Retinal pigment epithelial cell (primary cell): ENCODE data around the gene CLEC16A.

Experiments used
- DNase-seq: peaks from one replicate; pipeline ENCODE4 v3.0.0-alpha.2; 2010; ENCODE audit warnings: low read depth
- H3K4me3 ChIP-seq: 2 replicates; pipeline ENCODE4 v1.5.1; 2011; ENCODE audit warnings: mild to moderate bottlenecking, low read length, control low read depth, moderate library complexity
- TF ChIP-seq, protein P1 (sequence below): conservative IDR thresholded peaks from 2 replicates; pipeline ENCODE4 v1.5.1; 2011; ENCODE audit warnings: low read depth, low read length, control low read depth, inconsistent platforms

CLEC16A gene

DNA sequence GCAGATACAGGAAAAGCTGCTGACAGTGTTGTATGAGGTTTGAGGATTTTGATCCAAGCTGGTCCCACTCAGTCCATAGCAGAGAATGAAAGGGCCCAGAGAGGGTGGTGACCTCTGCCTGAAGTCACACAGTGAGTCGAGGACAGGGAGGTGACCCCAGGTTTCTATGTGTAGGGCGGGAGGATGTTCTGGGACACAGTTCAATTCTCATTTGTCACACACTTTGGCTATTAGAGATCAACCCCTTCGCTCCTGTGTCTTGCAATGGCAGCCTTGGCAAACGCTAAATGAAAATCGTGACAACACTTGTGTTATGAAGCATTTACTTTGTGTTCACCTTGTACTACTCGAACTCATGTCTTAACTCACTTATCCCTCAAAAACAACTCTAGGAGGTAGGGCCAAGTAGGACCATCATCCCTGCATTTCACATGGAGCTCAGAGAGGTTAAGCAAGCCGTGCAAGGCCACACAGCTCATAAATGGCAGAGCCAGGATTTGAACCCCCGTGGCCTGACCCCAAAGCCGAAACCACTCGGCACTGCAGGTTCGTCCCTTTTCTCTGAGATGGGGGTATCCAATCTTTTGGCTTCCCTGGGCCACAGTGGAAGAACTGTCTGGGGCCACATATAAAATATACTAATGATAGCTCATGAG is 12.3 kb upstream of the CLEC16A start:
- DNase-seq: no peak
- H3K4me3 ChIP-seq: no peak overlapping the region
- TF ChIP-seq, protein P1, sequence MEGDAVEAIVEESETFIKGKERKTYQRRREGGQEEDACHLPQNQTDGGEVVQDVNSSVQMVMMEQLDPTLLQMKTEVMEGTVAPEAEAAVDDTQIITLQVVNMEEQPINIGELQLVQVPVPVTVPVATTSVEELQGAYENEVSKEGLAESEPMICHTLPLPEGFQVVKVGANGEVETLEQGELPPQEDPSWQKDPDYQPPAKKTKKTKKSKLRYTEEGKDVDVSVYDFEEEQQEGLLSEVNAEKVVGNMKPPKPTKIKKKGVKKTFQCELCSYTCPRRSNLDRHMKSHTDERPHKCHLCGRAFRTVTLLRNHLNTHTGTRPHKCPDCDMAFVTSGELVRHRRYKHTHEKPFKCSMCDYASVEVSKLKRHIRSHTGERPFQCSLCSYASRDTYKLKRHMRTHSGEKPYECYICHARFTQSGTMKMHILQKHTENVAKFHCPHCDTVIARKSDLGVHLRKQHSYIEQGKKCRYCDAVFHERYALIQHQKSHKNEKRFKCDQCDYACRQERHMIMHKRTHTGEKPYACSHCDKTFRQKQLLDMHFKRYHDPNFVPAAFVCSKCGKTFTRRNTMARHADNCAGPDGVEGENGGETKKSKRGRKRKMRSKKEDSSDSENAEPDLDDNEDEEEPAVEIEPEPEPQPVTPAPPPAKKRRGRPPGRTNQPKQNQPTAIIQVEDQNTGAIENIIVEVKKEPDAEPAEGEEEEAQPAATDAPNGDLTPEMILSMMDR: no peak

DNA sequence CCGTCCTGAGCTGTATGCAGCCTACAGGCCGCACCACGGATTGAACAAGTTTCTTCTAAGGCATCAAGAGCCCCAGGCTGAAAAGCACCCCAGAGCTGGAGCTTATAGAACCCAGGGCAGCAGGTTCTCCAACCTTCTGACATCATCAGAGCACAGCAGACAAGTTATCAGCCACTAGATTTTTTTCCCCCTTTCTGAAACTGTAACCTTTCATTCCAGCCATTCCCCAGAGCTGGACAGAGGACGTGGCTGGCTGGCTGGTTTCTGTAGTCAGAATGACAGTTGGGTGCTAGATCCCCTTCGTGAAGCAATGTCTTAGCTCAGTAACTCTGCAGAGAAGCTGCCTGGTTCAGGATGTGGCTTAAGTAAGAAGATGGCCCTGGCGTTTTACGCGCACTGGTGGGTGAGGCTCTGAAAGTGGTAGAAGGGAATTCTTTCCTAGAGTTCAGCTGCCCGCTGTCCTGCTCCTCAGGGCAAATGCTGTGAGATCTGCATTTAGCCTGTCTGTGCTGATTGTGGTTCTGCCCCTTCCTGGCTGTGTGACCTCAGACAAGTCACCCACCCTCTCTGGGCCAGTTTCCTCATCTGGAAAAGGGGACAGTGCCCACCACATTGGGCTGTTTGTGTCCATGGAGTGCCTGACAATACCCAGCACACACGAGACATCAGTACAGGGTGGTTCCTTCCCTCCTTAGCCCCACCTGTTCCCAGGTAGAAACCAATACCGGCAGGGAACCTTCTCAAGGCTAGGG is 11.2 kb upstream of the CLEC16A start:
- TF ChIP-seq, protein P1: no peak
- H3K4me3 ChIP-seq: no peak overlapping the region
- DNase-seq: no peak

DNA sequence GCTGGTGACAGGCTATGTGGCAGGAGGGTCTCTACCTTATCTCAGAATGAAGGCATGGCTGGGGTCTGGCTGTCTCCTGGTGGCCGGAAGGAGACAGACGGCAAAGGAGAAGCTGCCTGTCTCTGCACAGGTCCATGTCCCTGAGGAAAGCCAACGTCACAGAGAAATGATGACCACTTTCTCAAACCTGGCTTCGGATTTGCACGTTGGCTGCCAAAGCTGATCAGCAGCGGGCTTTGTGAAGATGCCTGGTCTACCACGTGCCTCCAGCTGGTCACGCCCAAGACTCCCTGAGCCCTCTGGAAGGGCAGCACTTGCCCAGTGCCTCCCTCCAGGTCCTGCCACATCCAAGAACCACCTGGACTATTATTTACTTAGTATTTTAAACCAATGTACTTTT is 10.5 kb upstream of the CLEC16A start:
- H3K4me3 ChIP-seq: no peak overlapping the region
- TF ChIP-seq, protein P1: no peak
- no peak for DNase-seq

DNA sequence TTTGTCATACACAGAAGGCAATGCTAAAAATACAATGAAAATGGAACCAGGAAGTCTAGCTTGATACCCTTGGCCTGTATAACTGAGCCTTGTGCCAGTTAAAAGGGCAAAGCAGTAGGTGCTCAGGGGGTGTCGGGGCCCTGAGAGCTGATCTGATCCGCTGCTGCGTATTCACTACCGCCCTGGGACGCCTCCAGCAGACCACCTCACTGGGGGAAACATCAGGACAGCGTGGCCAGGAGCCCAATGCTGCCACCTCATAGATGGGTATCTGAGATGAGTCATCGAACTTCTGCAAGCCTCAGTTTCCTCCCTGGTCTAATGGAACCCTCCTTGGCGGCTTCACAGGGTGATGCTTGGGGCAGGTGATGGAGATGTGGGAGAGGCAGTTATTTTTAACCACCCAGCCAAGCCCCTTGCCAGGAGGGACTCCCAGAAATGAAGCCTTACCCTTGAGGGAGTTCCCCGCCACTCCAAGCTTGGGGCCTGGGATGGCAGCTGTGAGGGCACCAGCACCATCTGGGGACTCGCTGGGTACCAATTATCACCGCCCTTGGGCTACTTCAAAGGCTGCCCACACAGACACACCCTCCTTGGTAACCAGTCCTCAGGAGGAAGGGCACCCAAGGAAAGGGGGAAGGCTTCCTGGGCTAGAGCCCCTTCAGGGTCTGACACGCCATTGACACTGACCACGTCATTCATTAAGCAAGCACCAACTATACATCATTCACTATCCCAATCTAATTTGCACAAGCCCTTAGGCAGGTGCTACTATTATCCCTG is 9.8 kb upstream of the CLEC16A start:
- TF ChIP-seq, protein P1: no peak
- no peak for DNase-seq
- H3K4me3 ChIP-seq: no peak overlapping the region

DNA sequence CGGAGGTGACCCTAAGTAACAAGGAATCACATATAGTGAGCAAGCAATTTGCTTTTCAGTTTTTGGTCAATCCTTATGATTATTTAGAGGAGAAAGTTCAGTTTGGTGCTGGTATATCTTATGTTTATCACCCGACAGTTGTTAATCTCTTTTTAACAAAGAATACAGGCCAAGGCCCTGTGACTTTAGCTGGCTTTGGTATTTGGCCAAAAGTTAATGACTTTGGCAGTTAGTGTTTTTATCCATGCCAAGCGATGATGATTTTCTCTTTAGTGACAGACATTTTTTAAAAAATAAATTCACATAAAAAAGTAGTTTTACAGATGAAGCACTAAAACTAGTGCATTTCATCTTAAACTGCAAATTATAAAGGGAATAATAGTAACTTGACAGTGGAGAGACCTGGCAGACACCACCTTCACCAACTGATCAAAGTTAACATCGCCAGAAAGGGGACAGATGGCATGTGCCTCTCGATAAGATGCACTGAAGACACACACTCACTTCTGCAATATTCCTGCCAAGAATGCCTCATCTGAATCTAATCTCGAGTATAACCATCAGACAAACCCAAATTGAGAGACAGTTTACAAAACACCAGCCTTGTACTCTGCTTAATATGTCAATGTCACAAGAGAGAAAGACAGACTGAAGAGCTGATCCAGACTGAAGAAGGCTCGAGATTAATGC is 9.0 kb upstream of the CLEC16A start:
- no peak overlapping the region for H3K4me3 ChIP-seq
- TF ChIP-seq, protein P1: no peak
- DNase-seq: no peak

DNA sequence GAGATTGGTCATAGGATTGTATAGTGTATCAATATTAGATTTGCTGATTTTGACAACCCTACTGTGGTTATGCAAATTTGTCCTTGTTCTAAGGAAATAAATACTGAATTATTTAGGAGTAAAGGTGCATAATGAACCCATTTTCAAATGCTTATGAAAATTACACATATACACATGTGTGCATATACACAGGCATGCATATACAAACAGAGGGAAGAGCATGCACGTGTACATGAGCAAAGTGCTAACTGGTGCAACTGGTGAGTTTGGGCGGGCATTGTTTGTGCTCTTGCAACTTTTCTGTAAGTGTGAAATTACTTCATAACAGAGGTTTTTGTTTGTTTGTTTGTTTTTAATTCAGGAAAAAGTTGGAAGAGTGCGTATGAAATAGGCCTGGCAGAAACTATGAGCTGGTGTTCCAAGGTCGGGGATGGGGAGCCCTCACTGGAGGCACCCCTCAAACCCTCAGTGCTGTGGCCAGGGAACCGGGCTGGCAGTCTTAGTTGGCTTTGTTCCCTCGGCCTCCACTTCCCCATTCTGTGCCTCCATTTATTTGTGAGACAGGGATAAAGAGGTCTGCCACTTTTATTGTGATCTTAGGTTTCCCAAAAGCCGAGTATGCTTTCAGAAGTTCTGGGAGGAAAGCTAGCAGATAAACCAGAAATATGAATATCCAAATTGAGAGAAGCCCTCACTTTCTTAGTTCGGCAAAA is 7.9 kb upstream of the CLEC16A start:
- TF ChIP-seq, protein P1: no peak
- H3K4me3 ChIP-seq: no peak overlapping the region
- no peak for DNase-seq
